ENCODE results near the gene ARL8A.

GRCh38 chr1:202140833-202141232 is 3.7 kb downstream of the ARL8A start:
- no peak for TF ChIP-seq EP300 (IDR thresholded peaks at IDR 0.05; ENCODE audit: borderline replicate concordance in 1 of 2, control insufficient read depth in 1 of 2, low read depth in 2 of 2, low read length in 2 of 2)
- no peak for TF ChIP-seq CEBPB (IDR thresholded peaks at IDR 0.05; ENCODE audit: borderline replicate concordance in 1 of 2, low read depth in 2 of 2, low read length in 2 of 2)
- TF ChIP-seq, protein P1, sequence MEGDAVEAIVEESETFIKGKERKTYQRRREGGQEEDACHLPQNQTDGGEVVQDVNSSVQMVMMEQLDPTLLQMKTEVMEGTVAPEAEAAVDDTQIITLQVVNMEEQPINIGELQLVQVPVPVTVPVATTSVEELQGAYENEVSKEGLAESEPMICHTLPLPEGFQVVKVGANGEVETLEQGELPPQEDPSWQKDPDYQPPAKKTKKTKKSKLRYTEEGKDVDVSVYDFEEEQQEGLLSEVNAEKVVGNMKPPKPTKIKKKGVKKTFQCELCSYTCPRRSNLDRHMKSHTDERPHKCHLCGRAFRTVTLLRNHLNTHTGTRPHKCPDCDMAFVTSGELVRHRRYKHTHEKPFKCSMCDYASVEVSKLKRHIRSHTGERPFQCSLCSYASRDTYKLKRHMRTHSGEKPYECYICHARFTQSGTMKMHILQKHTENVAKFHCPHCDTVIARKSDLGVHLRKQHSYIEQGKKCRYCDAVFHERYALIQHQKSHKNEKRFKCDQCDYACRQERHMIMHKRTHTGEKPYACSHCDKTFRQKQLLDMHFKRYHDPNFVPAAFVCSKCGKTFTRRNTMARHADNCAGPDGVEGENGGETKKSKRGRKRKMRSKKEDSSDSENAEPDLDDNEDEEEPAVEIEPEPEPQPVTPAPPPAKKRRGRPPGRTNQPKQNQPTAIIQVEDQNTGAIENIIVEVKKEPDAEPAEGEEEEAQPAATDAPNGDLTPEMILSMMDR (IDR thresholded peaks at IDR 0.05 in 2 of 3, conservative IDR thresholded peaks at IDR 0.05 in 1 of 3; ENCODE audit: control insufficient read depth in 2 of 3, extremely low read depth in 1 of 3, insufficient read depth in 1 of 3, low read depth in 3 of 3, low read length in 3 of 3), result no peak
- TF ChIP-seq MXI1 (IDR thresholded peaks at IDR 0.05; ENCODE audit: low read depth, low read length), result no peak
- no peak for TF ChIP-seq CBX5 (IDR thresholded peaks at IDR 0.05; ENCODE audit: low read depth)
- no peak for TF ChIP-seq SPI1 (IDR thresholded peaks at IDR 0.05; ENCODE audit: borderline replicate concordance, insufficient read depth, low read depth, low read length)
- TF ChIP-seq RAD21 (IDR thresholded peaks at IDR 0.05; ENCODE audit: insufficient read depth, low read depth, low read length), result no peak
- TF ChIP-seq, protein P2, sequence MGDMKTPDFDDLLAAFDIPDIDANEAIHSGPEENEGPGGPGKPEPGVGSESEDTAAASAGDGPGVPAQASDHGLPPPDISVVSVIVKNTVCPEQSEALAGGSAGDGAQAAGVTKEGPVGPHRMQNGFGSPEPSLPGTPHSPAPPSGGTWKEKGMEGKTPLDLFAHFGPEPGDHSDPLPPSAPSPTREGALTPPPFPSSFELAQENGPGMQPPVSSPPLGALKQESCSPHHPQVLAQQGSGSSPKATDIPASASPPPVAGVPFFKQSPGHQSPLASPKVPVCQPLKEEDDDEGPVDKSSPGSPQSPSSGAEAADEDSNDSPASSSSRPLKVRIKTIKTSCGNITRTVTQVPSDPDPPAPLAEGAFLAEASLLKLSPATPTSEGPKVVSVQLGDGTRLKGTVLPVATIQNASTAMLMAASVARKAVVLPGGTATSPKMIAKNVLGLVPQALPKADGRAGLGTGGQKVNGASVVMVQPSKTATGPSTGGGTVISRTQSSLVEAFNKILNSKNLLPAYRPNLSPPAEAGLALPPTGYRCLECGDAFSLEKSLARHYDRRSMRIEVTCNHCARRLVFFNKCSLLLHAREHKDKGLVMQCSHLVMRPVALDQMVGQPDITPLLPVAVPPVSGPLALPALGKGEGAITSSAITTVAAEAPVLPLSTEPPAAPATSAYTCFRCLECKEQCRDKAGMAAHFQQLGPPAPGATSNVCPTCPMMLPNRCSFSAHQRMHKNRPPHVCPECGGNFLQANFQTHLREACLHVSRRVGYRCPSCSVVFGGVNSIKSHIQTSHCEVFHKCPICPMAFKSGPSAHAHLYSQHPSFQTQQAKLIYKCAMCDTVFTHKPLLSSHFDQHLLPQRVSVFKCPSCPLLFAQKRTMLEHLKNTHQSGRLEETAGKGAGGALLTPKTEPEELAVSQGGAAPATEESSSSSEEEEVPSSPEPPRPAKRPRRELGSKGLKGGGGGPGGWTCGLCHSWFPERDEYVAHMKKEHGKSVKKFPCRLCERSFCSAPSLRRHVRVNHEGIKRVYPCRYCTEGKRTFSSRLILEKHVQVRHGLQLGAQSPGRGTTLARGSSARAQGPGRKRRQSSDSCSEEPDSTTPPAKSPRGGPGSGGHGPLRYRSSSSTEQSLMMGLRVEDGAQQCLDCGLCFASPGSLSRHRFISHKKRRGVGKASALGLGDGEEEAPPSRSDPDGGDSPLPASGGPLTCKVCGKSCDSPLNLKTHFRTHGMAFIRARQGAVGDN (IDR thresholded peaks at IDR 0.05), result no peak
- no peak for TF ChIP-seq TCF12 (IDR thresholded peaks at IDR 0.05; ENCODE audit: low read depth, low read length)
- no peak for TF ChIP-seq NBN (IDR thresholded peaks at IDR 0.05)
- TF ChIP-seq POLR2AphosphoS5 (IDR thresholded peaks at IDR 0.05; ENCODE audit: low read length), result no peak
- no peak for TF ChIP-seq ZNF207 (IDR thresholded peaks at IDR 0.05; ENCODE audit: borderline replicate concordance)
- no peak for TF ChIP-seq SP1 (IDR thresholded peaks at IDR 0.05; ENCODE audit: low read depth, low read length)
- TF ChIP-seq ZBED1 (IDR thresholded peaks at IDR 0.05; ENCODE audit: borderline replicate concordance), result no peak

Measured in GM12878 (cell line).